HuH-7 (cell line): ENCODE data around the gene UBAC2.
"Not testable (repeated sequence)": the region's sequence is repeated elsewhere in the genome, so short reads cannot be mapped to it uniquely, and the experiment has no call there.

ENCODE experiments used
- DNase-seq: peaks from one replicate; pipeline ENCODE4 v3.0.0; 2011; ENCODE audit warnings: low spot score

UBAC2 gene

GRCh38 chr13:99396446-99396845 lies 195.8 kb downstream of the UBAC2 start:
- DNase-seq: no peak

GRCh38 chr13:99398071-99398470 lies 197.4 kb downstream of the UBAC2 start:
- no peak for DNase-seq

GRCh38 chr13:99398916-99399622 lies 198.4 kb downstream of the UBAC2 start:
- DNase-seq: no peak

- no peak for DNase-seq
These were observed 198.9 kb downstream of the UBAC2 start for GRCh38 chr13:99399623-99399974.

- DNase-seq: no peak
These were observed 202.9 kb downstream of the UBAC2 start for GRCh38 chr13:99403458-99403971.

- no peak for DNase-seq
These were observed 203.5 kb downstream of the UBAC2 start for GRCh38 chr13:99404005-99404755.

- no peak for DNase-seq
These were observed 205.3 kb downstream of the UBAC2 start for GRCh38 chr13:99405966-99406365.

- no peak for DNase-seq
These were observed 206.1 kb downstream of the UBAC2 start for GRCh38 chr13:99406799-99407201.

- DNase-seq: no peak
These were observed 207.4 kb downstream of the UBAC2 start for GRCh38 chr13:99407906-99408702.

GRCh38 chr13:99408703-99409000 lies 208.0 kb downstream of the UBAC2 start:
- DNase-seq: no peak

- not testable (repeated sequence) for DNase-seq
These were observed 208.9 kb downstream of the UBAC2 start for GRCh38 chr13:99409461-99410083.

GRCh38 chr13:99410646-99411475 lies 210.2 kb downstream of the UBAC2 start:
- not testable (repeated sequence) for DNase-seq

- DNase-seq: no peak
These were observed 212.2 kb downstream of the UBAC2 start for GRCh38 chr13:99412856-99413255.

- DNase-seq: no peak
These were observed 213.7 kb downstream of the UBAC2 start for GRCh38 chr13:99414048-99414995.

GRCh38 chr13:99415014-99415650 lies 214.5 kb downstream of the UBAC2 start:
- no peak for DNase-seq

- no peak for DNase-seq
These were observed 215.2 kb downstream of the UBAC2 start for GRCh38 chr13:99415851-99416331.

- DNase-seq: no peak
These were observed 215.9 kb downstream of the UBAC2 start for GRCh38 chr13:99416411-99417121.

GRCh38 chr13:99417201-99418102 lies 216.8 kb downstream of the UBAC2 start:
- no peak for DNase-seq
